OCI-M2 (cell line): ENCODE data around the gene DNAJC25.
A peak's percentile ranks its signal among the peaks of the same experiment; 100 is the strongest.
"Not testable (repeated sequence)": the region's sequence is repeated elsewhere in the genome, so short reads cannot be mapped to it uniquely, and the experiment has no call there.

ENCODE experiments used
- DNase-seq: peaks from one replicate; lab custom pipeline; 2025; ENCODE audit not compliant: unreplicated experiment; lab: John Stamatoyannopoulos, UW

Gene DNAJC25

DNA sequence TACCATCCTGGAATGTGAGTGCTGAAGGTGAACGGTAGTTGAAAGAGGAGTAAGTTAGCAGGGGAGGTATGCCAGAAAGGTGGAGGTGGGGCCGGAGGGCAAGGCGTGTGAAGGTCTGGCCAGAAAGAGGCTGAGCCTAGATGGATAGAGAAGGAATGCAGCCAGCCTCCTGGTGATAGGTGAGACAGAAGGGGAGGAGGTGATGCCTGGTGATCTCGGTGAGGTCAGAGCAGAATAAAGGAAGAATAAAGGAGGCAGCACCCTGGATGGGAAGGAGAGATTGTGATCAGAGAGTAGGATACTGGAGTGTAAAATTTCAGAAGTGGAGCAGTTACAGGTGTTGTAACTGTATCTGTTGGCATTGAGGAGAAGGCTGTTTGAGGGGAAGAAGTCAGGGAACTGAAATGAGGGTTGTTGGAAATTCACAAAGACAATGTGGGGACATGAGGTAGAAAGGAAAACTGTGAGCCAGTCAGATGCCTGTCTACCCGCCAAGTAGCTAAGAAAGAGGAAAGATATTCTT is 32.2 kb downstream of the DNAJC25 start:
- no peak for DNase-seq

DNA sequence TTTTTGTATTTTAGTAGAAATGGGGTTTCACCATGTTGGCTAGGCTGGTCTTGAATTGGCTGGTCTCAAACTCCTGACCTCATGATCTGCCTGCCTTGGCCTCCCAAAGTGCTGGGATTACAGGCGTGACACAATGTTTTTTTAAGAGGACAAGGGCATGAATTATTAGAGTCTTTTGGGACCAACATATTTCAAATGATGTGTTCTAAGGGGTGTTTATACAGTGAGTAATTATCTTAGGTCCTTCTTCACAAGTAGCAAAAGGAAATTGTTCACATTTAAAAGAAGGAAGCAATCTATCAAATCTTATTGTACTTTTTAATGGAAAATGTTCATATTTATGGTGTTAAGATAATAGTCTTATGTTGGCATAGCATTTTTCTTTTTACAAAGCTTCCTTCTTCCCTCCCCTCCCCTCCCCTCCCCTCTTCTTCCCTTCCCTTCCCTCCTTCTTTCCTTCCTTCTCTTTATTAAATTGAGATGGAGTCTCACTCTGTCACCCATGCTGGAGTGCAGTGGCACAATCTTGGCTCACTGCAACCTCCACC is 37.0 kb downstream of the DNAJC25 start:
- no peak for DNase-seq

DNA sequence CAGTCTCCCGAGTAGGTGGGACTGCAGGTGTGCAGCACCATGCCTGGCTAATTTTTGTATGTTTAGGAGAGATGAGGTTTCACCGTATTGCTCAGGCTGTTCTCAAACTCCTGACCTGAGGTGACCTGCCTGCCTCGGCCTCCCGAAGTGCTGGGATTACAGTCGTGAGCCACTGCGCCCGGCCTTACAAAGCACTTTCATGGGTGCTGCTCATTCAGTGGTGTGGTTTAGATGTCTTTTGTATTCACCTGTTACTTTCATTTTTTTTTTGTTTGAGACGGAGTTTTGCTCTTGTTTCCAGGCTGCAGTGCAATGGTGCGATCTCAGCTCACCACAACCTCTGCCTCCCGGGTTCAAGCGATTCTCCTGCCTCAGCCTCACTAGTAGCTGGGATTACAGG is 37.5 kb downstream of the DNAJC25 start:
- not testable (repeated sequence) for DNase-seq

DNA sequence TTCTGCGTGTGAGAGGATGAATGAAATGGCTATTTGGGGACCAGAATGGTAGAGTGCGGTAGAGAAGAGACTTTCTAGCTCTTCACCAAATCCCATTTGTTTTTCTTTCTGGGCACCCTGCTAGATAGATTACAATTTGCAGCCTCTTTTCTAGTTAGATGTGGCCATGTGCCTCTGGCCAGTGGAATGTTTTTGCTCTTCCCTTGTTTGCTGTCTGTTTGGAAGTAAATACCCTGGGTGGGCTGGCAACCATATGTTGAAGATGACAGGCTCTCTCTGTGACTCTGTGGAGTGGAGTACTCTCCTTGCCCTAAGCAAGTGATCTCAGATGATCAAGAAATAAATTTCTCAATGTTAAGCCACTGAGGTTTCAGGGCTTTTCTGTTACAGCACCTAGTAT is 43.2 kb downstream of the DNAJC25 start:
- no peak for DNase-seq

DNA sequence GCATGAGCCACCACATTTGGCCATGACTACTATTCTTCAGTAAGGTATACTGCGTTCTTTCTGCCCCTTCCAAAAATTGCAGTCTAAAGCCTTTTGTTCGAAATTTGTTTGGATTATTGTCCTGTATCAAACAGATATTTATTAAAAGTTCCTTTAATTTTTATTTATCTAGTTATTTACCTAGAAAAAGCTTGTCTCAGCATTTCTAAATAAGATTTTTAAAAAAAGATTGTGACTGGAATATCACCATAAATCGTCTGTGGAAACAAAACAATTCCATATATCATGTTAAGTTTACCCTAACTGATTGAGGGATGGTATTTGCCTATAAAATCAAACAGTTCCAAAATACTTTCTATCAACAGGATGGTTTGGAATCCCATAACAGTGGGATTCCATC is 45.0 kb downstream of the DNAJC25 start:
- DNase-seq, result no peak

DNA sequence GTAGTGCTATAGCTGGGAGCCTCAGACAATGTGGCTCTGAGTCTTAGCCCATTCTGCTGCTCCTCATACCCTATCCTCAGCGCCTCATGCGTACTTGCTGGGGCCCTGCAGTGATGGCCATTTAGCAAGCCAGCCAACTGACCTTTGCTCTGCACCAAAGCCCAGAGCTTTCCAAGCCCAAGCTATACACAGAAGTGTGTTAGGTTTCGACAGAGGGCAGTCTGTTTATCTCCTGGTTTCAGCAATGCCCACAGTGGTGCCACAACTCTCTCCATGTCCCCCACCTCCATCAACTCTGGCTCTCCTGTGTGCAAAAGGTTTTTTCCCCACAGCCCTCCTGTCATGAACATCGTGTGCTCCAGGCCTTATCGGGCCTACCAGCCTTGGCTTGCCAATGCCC is 47.2 kb downstream of the DNAJC25 start:
- no peak for DNase-seq

DNA sequence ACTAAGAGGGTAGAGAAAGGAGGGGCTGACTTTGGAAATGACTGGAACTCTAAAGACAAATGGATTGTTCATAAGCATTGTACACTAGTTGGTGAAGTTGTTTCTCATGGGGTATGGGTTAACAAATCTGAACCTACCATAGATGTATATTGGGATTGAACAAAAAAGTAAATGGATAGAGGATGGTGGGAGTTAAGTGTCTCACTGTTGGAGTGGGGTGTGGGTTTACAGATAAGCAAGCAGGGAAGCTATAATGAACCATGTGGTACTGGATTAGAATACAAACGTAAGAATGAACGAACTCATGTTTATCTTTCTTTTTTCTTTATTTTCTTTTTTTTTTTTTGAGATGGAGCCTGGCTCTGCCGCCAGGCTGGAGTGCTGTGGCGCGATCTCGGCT is 48.1 kb downstream of the DNAJC25 start:
- DNase-seq, result no peak

DNA sequence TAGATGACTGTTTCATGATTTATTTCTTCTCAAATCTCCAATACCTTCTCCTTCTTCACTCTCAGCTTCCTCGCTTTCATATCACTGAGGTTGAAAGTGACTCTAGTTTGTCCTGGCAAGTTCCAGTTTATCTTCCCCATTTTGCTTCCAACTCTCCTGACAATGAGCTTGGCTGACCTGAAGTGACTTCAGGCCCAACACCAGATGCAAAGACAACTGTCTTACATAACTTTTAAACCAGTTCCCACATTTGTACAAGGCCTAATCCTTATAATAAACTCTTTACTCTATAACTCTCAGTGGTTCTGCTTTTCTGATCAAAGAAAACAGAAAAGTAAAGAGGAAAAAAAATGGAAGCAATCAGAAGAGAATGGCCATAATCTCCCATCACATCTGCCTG is 52.3 kb downstream of the DNAJC25 start:
- DNase-seq, result no peak

DNA sequence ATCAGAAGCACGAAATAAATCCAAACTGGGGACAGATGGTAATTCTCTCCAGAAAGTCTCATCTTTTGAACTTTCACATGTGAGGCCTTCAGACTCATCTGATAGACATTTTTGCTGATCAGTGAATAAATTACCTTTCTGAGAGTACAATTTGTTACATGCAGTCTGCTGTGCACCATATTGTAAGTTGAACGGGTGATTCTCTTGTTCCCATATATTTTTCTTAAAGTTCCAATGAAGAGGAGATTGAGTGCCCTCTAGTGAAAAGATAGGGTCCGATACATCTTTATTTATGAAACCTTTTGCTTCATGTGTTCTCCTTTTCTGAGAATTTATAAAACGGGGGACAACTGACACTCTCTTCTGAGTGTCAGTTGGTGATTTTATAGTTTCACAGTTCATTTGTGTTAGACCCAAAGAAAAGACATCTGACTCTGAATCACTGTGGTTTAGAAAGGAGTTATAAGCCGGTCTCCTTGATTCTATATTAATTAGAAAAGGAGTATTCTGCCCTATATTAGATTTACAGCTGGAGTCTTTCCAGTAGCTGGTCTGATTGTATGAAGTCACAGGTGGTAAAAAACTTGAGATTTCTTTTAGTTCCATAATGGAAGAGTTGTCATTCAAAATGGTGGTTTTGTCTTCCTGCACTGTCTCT is 60.7 kb downstream of the DNAJC25 start:
- DNase-seq, result peak; percentile 10

DNA sequence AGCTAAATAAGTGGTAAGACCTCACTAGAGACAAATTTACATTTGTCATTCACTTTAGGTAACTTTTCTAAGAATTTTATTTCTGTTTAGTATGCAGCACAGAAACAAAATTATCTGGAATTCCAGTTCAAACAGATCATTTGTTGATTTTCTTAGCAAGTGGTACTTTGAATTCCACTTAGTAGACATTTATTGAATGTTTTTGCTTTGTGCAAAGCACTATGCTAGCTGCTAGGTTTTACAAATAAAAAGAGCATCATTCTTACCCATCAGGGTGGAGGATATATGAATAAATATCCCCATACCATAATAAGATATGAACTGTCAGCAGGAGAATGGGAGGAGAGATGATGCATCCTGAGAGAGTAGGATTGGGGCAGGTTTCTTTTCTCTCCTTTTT is 65.7 kb downstream of the DNAJC25 start:
- no peak for DNase-seq

DNA sequence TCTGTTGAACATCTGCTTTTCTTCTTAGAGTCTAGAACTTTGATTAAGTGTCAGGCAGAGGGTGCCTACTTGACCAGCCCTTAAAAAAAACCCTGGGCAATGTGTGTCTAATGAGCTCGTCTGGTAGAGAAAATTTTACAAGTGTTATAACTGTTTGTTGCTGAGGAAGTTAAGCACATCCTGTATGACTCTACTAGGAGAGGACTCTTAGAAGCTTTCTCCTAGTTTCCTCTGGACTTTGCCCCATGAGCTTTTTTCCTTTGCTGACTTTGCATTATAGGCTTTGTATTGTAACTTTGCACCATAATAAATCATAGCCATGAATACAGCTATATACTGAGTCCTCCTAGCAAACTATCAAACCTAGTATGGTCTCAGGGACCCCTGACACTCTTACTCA is 69.6 kb downstream of the DNAJC25 start:
- no peak for DNase-seq
